DOHH2 (cell line): ENCODE results near the gene C19orf18.

Experiments used
- EZH2phosphoT487 ChIP-seq: fragments of 200-600 bp; sonication (generic); IDR thresholded peaks from 2 replicates; pipeline ENCODE4 v1.6.1; 2017; ENCODE audit warnings: borderline replicate concordance, mild to moderate bottlenecking, antibody characterized with exemption, low read length, moderate library complexity, mixed read lengths
- TF ChIP-seq, protein P1 (sequence below): fragments of 200-600 bp; sonication (generic); IDR thresholded peaks from one replicate; pipeline ENCODE4 v1.5.1; 2014; ENCODE audit warnings: antibody characterized with exemption, mild to moderate bottlenecking, low read depth, low read length; ENCODE audit not compliant: poor library complexity, severe bottlenecking

DNA sequence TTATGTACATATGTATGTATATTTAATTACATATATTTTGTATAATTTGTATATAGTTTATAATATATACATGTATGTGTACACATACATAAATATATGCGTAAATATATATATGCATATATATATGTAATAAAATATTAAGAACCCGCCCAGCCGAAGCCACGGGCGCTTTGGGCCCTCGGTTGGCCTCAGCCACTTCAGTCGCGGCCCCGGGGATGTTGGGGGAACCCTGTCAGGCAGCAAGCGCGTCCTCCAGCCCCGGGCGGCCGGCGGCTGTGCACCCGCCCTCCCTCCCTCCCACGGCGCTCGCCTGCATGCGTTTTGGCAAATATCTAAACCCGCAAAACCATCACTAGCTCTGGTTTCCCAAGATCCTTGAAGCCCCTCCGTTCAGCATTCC, 36.2 kb upstream of the C19orf18 start:
- TF ChIP-seq, protein P1, sequence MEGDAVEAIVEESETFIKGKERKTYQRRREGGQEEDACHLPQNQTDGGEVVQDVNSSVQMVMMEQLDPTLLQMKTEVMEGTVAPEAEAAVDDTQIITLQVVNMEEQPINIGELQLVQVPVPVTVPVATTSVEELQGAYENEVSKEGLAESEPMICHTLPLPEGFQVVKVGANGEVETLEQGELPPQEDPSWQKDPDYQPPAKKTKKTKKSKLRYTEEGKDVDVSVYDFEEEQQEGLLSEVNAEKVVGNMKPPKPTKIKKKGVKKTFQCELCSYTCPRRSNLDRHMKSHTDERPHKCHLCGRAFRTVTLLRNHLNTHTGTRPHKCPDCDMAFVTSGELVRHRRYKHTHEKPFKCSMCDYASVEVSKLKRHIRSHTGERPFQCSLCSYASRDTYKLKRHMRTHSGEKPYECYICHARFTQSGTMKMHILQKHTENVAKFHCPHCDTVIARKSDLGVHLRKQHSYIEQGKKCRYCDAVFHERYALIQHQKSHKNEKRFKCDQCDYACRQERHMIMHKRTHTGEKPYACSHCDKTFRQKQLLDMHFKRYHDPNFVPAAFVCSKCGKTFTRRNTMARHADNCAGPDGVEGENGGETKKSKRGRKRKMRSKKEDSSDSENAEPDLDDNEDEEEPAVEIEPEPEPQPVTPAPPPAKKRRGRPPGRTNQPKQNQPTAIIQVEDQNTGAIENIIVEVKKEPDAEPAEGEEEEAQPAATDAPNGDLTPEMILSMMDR, result no peak
- TF ChIP-seq EZH2phosphoT487, result no peak
